Epithelial cell of prostate (primary cell): ENCODE data around the gene SDHA.

Experiments
- DNase-seq: peaks from one replicate; pipeline ENCODE4 v3.0.0-alpha.2; 2011; ENCODE audit warnings: low read depth, low spot score
- H3K27ac ChIP-seq: fragments of 450-650 bp; 2 replicates; pipeline ENCODE4 v1.5.1; 2017; ENCODE audit warnings: mild to moderate bottlenecking

Gene SDHA

GRCh38 chr5:217494-218456 lies at the start of gene SDHA, which contains the start of gene CCDC127:
TSS of gene SDHA (plus strand) at chr5:218320. CDS start at chr5:218356, 36 bp downstream.
TSS of gene CCDC127 (minus strand) at chr5:218153. CDS start at chr5:216849, 1,304 bp downstream.
- H3K27ac ChIP-seq = peak within 1 kb of the TSS; percentile 49

GRCh38 chr5:169071-169727 lies 48.9 kb upstream of the SDHA start:
- no peak overlapping the region for H3K27ac ChIP-seq
- no peak for DNase-seq

More at GRCh38 chr5:217494-218456, at the start of gene SDHA, which contains the start of gene CCDC127:
- peak; percentile 26 for DNase-seq

DNA sequence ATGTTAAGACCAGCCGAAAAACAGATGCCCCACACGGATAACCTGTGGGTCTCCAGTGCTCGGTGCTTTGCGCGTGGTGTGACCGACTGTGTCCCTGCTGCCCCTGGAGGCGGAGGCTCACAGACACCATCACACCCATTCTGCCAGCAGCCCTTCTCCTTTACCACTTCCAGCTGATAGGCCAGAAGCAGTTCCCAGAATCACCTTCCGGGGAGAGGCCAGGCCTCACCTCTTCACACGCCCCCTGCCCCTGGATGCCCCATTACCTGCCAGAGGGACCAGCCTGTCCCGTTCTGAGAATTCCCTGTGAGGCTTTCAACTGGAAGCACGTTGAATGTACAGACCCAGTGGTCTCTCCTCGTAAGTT lies 48.4 kb upstream of the SDHA start:
- DNase-seq = no peak
- no peak overlapping the region for H3K27ac ChIP-seq

DNA sequence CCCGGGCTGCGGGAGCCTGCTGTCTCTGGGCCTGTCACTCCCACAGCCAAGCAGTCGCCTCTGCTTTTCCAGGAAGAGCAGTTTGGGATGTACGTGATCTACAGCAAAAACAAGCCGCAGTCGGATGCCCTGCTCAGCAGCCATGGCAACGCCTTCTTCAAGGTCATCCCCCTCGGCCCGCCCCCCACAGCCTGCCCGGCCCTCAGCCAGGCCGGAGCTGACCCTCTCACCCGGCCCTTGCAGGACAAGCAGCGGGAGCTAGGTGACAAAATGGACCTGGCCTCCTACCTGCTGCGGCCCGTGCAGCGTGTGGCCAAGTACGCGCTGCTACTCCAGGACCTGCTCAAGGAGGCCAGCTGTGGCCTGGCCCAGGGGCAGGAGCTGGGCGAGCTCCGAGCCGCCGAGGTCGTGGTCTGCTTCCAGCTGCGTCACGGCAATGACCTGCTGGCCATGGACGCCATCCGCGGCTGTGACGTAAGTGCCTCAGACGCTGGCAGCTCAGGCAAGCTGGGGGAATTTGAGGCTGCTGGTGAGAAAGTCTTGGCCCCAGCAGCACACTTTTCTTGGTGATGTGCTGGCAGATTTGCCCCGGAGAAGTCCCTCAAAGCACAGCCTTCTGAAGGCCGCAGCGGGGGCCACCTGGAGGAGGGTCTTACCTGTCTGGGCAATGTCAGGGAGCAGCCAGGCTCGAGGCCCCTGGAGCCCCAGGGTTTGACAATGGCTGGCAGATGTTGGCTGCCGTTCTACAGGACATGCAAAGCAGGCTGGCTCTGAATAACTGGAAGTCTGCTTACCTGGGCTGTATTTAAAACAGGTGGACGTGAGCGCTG lies 46.9 kb upstream of the SDHA start:
- DNase-seq = no peak
- no peak overlapping the region for H3K27ac ChIP-seq

DNA sequence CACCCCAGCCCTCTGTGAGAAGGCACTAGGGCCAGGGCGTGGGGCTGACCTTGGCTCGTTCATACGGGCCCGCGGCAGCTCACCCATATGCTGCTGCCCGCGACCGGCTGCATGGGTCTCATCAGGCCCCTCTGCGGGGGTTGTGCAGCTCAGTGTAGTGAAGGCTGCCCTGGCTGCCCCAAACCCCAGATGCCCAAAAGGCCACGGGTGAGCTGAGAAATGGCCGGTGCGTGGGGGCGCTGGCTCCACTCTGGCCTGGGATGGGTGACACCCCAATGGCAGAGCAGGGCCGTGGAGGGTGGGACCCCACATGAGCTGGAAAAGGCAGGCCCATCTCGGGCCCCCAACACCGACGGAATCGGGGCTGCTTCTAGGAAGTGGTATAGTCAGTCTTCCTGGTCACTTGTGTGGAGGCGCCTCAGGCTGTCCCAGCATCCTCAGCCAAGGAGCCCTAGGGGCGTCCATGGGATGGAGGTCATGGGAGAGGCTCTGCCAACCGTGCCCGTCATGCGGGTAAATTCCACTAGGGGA lies 46.3 kb upstream of the SDHA start:
- H3K27ac ChIP-seq = no peak overlapping the region
- DNase-seq = no peak

DNA sequence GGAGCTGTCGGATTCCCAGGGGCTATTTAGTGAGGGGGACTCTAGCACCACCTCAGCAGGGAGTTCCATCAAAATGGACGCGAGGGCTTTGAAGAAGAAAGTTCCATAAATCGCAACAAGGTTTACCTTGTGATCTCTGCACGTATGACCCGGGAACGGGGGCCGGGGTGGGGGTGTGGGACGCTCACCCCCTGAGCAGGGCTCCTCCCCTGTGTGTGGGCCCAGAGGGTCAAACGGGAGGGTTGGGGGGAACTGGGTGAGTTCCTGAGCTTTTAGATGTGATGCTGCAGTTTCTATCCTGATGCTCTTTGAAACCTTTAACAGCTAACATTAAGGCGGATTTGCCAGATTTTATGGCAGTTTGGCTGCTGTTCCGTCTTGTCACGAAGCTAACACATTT lies 45.7 kb upstream of the SDHA start:
- no peak overlapping the region for H3K27ac ChIP-seq
- no peak for DNase-seq

DNA sequence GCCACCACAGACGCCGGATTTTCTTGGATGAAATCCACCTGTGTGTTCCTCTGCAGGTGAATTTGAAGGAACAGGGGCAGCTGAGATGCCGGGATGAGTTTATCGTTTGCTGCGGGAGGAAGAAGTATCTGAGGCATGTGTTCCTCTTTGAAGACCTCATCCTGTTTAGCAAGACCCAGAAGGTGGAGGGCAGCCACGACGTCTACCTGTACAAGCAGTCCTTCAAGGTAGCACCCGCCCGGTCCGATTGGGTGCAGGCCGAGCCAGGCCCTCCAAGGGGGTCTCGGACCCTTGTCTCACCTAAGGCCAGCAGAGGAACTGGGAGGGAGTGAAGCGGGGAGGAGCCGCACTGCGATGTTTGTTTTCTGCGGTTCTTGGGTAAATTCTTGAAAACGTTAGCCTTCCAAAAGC lies 45.3 kb upstream of the SDHA start:
- DNase-seq = no peak
- no peak overlapping the region for H3K27ac ChIP-seq

DNA sequence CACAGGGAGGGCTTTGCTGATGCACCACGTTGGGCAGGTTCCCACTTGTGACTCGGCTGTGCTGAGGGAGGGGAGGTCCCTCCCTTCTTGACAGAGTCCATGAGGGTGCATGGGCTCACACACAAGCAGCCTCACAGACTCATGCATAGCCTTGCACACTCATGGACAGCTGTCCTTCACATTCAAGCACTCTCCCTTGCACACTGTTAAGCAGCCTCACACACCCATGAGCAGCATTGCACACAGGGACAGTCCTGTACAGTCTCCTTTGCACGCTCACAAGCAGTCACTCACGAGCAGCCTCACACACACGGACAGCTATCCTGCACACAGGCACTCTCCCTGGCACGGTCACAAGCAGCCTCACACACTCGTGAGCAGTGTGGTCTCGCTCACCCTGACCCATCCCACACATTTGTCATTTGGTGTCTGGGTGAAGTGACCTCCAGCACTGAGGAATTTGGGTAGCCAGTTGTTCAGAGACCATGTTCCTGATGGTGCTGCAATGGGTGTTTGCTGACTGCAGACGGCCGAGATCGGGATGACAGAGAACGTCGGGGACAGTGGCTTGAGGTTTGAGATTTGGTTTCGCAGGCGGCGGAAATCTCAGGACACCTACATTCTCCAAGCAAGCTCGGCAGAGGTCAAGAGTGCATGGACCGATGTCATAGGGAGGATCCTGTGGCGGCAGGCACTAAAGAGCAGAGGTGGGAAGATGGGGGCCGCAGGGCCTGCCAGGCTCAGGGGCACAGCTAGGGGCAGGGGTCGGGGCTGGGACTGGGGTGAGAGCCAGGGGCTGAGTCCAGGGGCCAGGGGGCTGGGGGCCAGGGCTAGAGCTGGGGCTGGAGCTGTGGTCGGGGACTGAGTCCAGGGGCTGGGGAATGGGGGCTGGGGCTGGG lies 44.5 kb upstream of the SDHA start:
- DNase-seq = no peak
- no peak overlapping the region for H3K27ac ChIP-seq

- no peak for DNase-seq
These were observed 43.9 kb upstream of the SDHA start for GRCh38 chr5:174291-174600.

DNA sequence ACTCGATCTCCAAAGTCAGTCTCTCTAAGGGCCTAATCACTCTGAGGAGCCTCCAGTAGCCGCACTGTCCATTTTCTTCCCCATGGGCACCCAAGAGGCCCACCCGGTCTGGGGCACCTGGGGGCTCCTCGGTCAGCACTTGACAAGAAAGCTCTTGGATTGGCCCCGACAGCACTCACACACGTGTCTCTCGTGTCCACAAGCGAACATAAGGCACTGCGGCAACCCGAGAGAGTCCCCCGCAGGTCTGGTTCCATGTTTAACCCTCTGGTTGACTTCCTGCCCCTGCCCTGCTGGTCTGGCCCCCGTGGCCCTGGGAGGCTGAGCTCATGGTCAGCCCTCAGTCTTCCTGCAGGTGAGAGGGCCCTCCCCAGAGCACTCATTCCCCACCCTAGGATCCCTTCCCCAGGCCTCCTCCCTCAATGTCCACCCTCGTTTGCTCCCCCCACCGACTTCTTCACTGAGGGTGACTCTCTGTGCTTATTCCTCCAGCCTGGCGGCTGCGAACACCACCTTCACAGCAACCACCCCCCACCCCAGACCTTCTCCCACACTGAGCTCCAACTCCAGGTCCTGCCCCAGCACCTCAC lies 43.1 kb upstream of the SDHA start:
- no peak overlapping the region for H3K27ac ChIP-seq
- DNase-seq = no peak

More at GRCh38 chr5:174291-174600, 43.9 kb upstream of the SDHA start:
- no peak overlapping the region for H3K27ac ChIP-seq

DNA sequence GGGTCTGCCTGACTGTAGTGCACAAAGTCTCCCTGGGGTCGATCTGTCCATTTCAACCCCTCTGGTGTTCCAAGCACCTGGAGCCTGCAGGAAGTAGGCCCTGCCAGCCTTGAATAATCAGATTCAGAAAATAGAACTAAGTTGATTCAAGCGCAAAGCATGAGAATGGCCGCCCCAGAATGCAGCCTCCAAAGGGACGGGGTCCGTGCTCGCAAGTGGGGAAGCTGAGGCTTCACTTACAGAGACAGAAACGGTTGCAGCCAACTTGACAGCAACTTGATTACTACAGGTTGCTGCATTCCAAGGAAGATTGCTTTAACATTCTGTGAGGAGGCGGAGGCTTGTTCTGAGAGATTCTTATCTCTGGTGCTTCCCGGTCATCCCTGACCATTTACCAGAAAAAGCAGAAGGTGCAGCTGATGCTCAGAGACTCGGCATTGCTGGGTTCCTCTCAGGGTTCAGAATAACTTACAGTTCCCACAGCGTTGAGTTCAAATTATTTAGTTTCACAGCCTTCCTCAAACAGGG lies 41.8 kb upstream of the SDHA start:
- DNase-seq = no peak

DNA sequence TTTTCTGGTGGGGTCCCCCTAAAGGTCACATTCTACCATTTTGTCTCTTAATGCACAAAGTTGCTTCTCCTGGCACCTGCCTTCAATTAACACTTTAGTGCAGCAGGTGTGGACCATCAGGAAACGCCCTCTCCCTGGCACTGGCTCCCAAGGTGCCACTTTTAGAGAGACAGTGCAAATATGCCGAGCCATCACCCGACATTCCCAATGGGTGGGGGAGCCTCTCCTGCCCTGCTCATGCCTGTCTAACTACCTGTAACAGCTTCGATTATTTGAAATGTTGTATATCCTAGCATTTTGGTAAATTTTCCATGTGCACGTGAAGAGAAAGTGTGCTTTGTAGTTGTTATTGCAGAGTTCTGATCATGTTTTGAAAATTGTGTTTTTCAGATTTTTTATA lies 40.0 kb upstream of the SDHA start:
- H3K27ac ChIP-seq = no peak overlapping the region
- DNase-seq = no peak

More for the DNA sequence above, 41.8 kb upstream of the SDHA start:
- H3K27ac ChIP-seq = no peak overlapping the region

DNA sequence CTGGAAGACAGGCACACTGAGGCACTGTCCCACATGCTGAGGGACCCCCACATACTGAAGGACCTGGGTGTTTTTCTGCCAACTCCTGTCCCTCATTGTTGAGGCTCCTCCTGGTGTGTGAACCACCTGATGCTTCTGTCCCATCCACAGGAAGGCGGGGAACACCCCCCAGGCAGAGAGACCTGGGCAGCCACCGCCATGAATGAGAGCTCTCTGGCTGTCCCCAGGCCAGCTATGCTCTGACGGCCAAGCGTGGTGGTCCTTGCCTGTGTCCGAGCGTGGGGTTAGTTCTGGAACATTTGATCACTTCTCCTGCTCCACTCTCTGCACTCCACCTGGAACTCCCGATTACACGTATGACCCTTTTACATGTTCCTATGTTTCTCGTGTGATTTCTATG lies 38.7 kb upstream of the SDHA start:
- H3K27ac ChIP-seq = no peak overlapping the region
- DNase-seq = no peak

GRCh38 chr5:180286-180918 lies 37.7 kb upstream of the SDHA start:
- DNase-seq = no peak
- no peak overlapping the region for H3K27ac ChIP-seq

DNA sequence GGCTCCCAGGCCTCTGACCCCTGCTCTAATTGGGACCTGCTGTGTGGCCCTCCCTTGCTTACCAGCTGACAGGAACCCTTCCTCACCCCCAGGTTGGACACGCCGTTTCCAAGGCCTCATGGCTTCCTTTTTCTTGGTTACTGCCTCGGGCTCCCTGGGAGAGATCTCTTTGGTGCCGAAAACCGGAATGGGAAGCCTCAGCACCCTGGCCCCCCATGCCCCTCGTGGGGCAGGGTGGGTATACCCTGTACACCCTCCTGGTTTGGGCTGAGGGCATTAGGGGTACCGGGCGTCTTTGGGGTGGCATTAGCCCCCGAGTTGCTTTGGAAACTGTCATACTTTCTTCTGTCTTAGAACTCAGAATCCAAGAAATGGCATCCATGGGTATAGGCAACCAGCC lies 37.0 kb upstream of the SDHA start:
- no peak overlapping the region for H3K27ac ChIP-seq
- no peak for DNase-seq

- no peak for DNase-seq
- no peak overlapping the region for H3K27ac ChIP-seq
These were observed 36.6 kb upstream of the SDHA start for GRCh38 chr5:181566-181965.

DNA sequence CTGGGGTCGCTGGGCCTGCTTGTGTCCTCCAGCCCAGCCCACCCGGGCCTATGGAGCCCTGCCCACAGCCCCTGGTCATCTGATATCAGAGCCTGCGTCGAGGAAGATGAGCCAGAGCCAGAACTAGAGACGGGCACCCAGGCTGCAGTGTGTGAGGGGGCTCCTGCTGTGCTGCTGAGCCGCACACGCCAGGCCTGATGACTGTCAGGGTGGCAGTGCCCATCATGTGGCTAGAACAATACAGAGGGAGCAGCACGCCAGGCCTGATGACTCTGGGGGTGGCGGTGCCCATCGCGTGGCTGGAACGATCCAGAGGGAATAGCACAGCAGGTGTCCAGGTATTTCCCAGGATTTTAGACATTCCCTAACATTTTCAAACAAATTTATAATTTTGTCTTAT lies 36.0 kb upstream of the SDHA start:
- DNase-seq = no peak

DNA sequence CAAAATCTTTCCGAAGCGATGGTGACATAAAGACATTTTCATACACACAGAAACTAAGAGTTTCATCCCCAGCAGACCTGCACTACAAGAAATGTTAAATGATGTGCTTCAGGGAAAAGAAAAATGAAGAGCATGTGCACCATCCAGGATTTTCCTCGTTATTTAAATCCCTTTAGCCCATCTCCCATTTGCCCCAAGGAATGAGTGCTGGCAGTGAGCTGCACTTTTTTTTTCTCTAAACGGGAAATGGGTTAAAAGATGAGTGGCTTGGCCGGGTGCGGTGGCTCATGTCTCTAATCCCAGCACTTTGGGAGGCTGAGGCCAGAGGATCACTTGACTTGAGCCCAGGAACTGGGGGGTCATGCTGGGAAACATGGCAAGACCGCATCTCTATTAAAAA lies 33.6 kb upstream of the SDHA start:
- H3K27ac ChIP-seq = no peak overlapping the region

More for the DNA sequence above, 36.0 kb upstream of the SDHA start:
- no peak overlapping the region for H3K27ac ChIP-seq

More for the DNA sequence above, 33.6 kb upstream of the SDHA start:
- no peak for DNase-seq
